GM12878 (cell line): ENCODE results near the gene MTF1. TPM values are rescaled to one million over a fixed set of nuclear protein-coding genes. Genes with fewer than 3 reads are reported as not detected.

ENCODE experiments used
- BHLHE40 ChIP-seq, 2 experiments: fragments of 450-650 bp in 1 of 2; IDR thresholded peaks; 2 replicates each; pipeline ENCODE4 v1.6.1; 2011 to 2017; ENCODE audit warnings: low read depth in 2 of 2, borderline replicate concordance in 1 of 2, improper control_type of control experiment in 1 of 2, low read length in 1 of 2, mild to moderate bottlenecking in 1 of 2
- CBFB ChIP-seq: IDR thresholded peaks from 2 replicates; pipeline ENCODE4 v1.6.1; 2016; ENCODE audit warnings: antibody characterized with exemption, low read depth
- CHD2 ChIP-seq: IDR thresholded peaks from 2 replicates; pipeline ENCODE4 v1.6.1; 2011; ENCODE audit warnings: low read depth, low read length, improper control_type of control experiment, borderline replicate concordance
- CREB1 ChIP-seq: IDR thresholded peaks from 2 replicates; pipeline ENCODE4 v1.6.1; 2012; ENCODE audit warnings: low read depth, mild to moderate bottlenecking, inconsistent platforms
- CREM ChIP-seq: IDR thresholded peaks from 2 replicates; pipeline ENCODE4 v1.6.1; 2014; ENCODE audit warnings: antibody characterized with exemption, low read depth
- CTCF ChIP-seq, 3 experiments: IDR thresholded peaks in 2 of 3; conservative IDR thresholded peaks in 1 of 3; 2 replicates each; pipeline ENCODE4 v1.5.1; 2011; ENCODE audit warnings: low read depth in 3 of 3, low read length in 3 of 3, mild to moderate bottlenecking in 3 of 3, control low read depth in 2 of 3, moderate library complexity in 2 of 3, inconsistent platforms in 1 of 3, mixed read lengths in 1 of 3; ENCODE audit not compliant: control insufficient read depth in 2 of 3, insufficient read depth in 1 of 3; ENCODE audit errors: extremely low read depth in 1 of 3
- DPF2 ChIP-seq: fragments of 450-650 bp; IDR thresholded peaks from 2 replicates; pipeline ENCODE4 v1.6.1; 2017; ENCODE audit warnings: mild to moderate bottlenecking
- E2F8 ChIP-seq: fragments of 450-650 bp; IDR thresholded peaks from 2 replicates; pipeline ENCODE4 v1.6.1; 2018; ENCODE audit warnings: mild to moderate bottlenecking, low read depth, moderate library complexity; ENCODE audit not compliant: partially characterized antibody
- EGR1 ChIP-seq, 2 experiments: IDR thresholded peaks; 1 replicate in 1 of 2; 2 replicates in 1 of 2; pipeline ENCODE4 v1.6.1; 2011 to 2012; ENCODE audit warnings: low read depth in 2 of 2, low read length in 2 of 2, borderline replicate concordance in 1 of 2, mild to moderate bottlenecking in 1 of 2, moderate library complexity in 1 of 2
- GATAD2B ChIP-seq: fragments of 450-650 bp; conservative IDR thresholded peaks from 2 replicates; pipeline ENCODE4 v1.6.1; 2017; ENCODE audit warnings: low read depth, mild to moderate bottlenecking, moderate library complexity
- HCFC1 ChIP-seq: fragments of 150-350 bp; IDR thresholded peaks from 2 replicates; pipeline ENCODE4 v1.6.1; 2014; ENCODE audit warnings: low read length
- JUND ChIP-seq: IDR thresholded peaks from 2 replicates; pipeline ENCODE4 v1.6.1; 2012; ENCODE audit warnings: low read depth, mild to moderate bottlenecking, low read length, improper control_type of control experiment, moderate library complexity
- KLF5 ChIP-seq: fragments of 450-650 bp; IDR thresholded peaks from 2 replicates; pipeline ENCODE4 v1.6.1; 2014; ENCODE audit warnings: mild to moderate bottlenecking; ENCODE audit not compliant: partially characterized antibody
- MTA3 ChIP-seq: IDR thresholded peaks from 2 replicates; pipeline ENCODE4 v1.6.1; 2012; ENCODE audit warnings: low read length, inconsistent platforms, borderline replicate concordance
- NBN ChIP-seq: fragments of 450-650 bp; IDR thresholded peaks from 2 replicates; pipeline ENCODE4 v1.6.1; 2016
- PML ChIP-seq: IDR thresholded peaks from 2 replicates; pipeline ENCODE4 v1.6.1; 2012; ENCODE audit warnings: low read length, inconsistent platforms
- POLR2A ChIP-seq: IDR thresholded peaks from 2 replicates; pipeline ENCODE4 v1.6.1; 2011; ENCODE audit warnings: low read depth, mild to moderate bottlenecking, low read length
- POLR2AphosphoS5 ChIP-seq: IDR thresholded peaks from 2 replicates; pipeline ENCODE4 v1.6.1; 2011; ENCODE audit warnings: mild to moderate bottlenecking, low read length, inconsistent platforms
- RAD51 ChIP-seq: fragments of 450-650 bp; IDR thresholded peaks from 2 replicates; pipeline ENCODE4 v1.6.1; 2016; ENCODE audit warnings: moderate library complexity, mild to moderate bottlenecking, inconsistent platforms
- RB1 ChIP-seq: fragments of 450-650 bp; formaldehyde crosslinking; IDR thresholded peaks from 2 replicates; pipeline ENCODE4 v1.6.1; 2017; ENCODE audit warnings: mild to moderate bottlenecking, borderline replicate concordance
- RUNX3 ChIP-seq: IDR thresholded peaks from 2 replicates; pipeline ENCODE4 v1.6.1; 2012; ENCODE audit warnings: low read length, inconsistent platforms
- SP1 ChIP-seq: IDR thresholded peaks from one replicate; pipeline ENCODE4 v1.6.1; 2011; ENCODE audit warnings: low read depth, low read length
- SREBF1 ChIP-seq: IDR thresholded peaks from 2 replicates; pipeline ENCODE4 v1.6.1; 2012; ENCODE audit warnings: mild to moderate bottlenecking, low read length
- TAF1 ChIP-seq: IDR thresholded peaks from 2 replicates; pipeline ENCODE4 v1.6.1; 2011; ENCODE audit warnings: mild to moderate bottlenecking, low read depth, low read length, borderline replicate concordance
- TARDBP ChIP-seq: IDR thresholded peaks from 2 replicates; pipeline ENCODE4 v1.6.1; 2016; ENCODE audit warnings: borderline replicate concordance
- TCF12 ChIP-seq: IDR thresholded peaks from 2 replicates; pipeline ENCODE4 v1.6.1; 2011; ENCODE audit warnings: low read depth, mild to moderate bottlenecking, low read length
- USF1 ChIP-seq: IDR thresholded peaks from 2 replicates; pipeline ENCODE4 v1.6.1; 2011; ENCODE audit warnings: borderline replicate concordance, low read depth, mild to moderate bottlenecking, moderate library complexity, mixed read lengths, low read length; ENCODE audit not compliant: insufficient read depth; ENCODE audit errors: extremely low read length
- polyA plus RNA-seq, 11 experiments: library from polyadenylated mRNA; depleted of rRNA in 4 of 11; unstranded in 6 of 11; stranded (reverse) in 5 of 11; fragments of >200 nt; fragmentation: Nextera tagmentation in 4 of 11; fragmentation: Illumina TruSeq in 1 of 11; extraction: Ambion mirVana in 4 of 11; extraction: Trizol in 1 of 11; gene quantifications; 1 replicate in 1 of 11; 2 replicates in 10 of 11; pipeline versions ENCODE4 v1.2.1 to v1.2.3, GENCODE V29; 2011 to 2016; ENCODE audit warnings: inconsistent platforms in 2 of 11, missing spikeins in 2 of 11, low read depth in 1 of 11
- total RNA-seq, 4 experiments: library from RNA; depleted of rRNA in 3 of 4; stranded (reverse); fragments of >200 nt in 3 of 4; fragmentation: Illumina TruSeq in 1 of 4; extraction: Trizol in 1 of 4; gene quantifications; 2 replicates each; pipeline versions ENCODE4 v1.2.1 to v1.2.3, GENCODE V29; 2013 to 2021

MTF1 gene
- total and polyA plus RNA-seq, 10 of the 15 experiments (the other 5 are each of a cell fraction or from before 2014, with no cell fraction given) = 2.2 to 20.4 (median 6.7) TPM

GRCh38 chr1:37859507-37860345 is at the start of gene MTF1 (continued):
- TF ChIP-seq CTCF (IDR thresholded peaks at IDR 0.05 in 2 of 3, conservative IDR thresholded peaks at IDR 0.05 in 1 of 3; ENCODE audit: control insufficient read depth in 2 of 3, extremely low read depth in 1 of 3, insufficient read depth in 1 of 3, low read depth in 3 of 3, low read length in 3 of 3) = peak; percentile 87 to 91 (median 87)
- peak; percentile 59; the same call in 1 of the 2 replicates for TF ChIP-seq HCFC1
- peak; percentile 56 for TF ChIP-seq USF1
- peak; percentile 39; the same call in 1 of the 2 replicates for TF ChIP-seq CBFB
- TF ChIP-seq GATAD2B = peak; percentile 71; the same call in 1 of the 2 replicates
- peak; percentile 35; the same call in 1 of the 2 replicates for TF ChIP-seq RUNX3
- peak; percentile 97 for TF ChIP-seq CREB1
- TF ChIP-seq TAF1 = peak; percentile 87; the same call in 1 of the 2 replicates
- peak in 1 of 2 experiments; percentile 22; a peak in 1 of 4 replicates for TF ChIP-seq BHLHE40 (IDR thresholded peaks at IDR 0.05; ENCODE audit: borderline replicate concordance in 1 of 2, low read depth in 2 of 2, low read length in 1 of 2)
- peak; percentile 84 for TF ChIP-seq SP1
- TF ChIP-seq CREM = peak; percentile 98
- 0 out of 3 replicates have a peak, but pooled peaks of 1 of the 2 experiments have one; percentile 2 for TF ChIP-seq EGR1 (IDR thresholded peaks at IDR 0.05; ENCODE audit: borderline replicate concordance in 1 of 2, low read depth in 2 of 2, low read length in 2 of 2)
- no peak for TF ChIP-seq KLF5
- TF ChIP-seq SREBF1 = peak; percentile 12; the same call in 1 of the 2 replicates
- peak; percentile 87; the same call in 1 of the 2 replicates for TF ChIP-seq PML
- peak; percentile 51; the same call in 1 of the 2 replicates for TF ChIP-seq DPF2
- no peak for TF ChIP-seq MTA3
- TF ChIP-seq POLR2A = peak; percentile 90
- TF ChIP-seq TARDBP = no peak
- peak; percentile 83; the same call in 1 of the 2 replicates for TF ChIP-seq NBN
- TF ChIP-seq RB1 = peak; percentile 25; the same call in 1 of the 2 replicates
- no peak for TF ChIP-seq RAD51
- peak; percentile 87 for TF ChIP-seq CHD2
- no peak for TF ChIP-seq JUND
- TF ChIP-seq POLR2AphosphoS5 = peak; percentile 83
- TF ChIP-seq TCF12 = 0 out of 2 replicates have a peak, but pooled peaks have one; percentile 29
- TF ChIP-seq E2F8 = peak; percentile 82
